ENCODE measurements around the gene AMER2.
"Not testable (repeated sequence)": the region's sequence is repeated elsewhere in the genome, so short reads cannot be mapped to it uniquely, and the experiment has no call there.

AMER2 gene

GRCh38 chr13:25181597-25181996 is 9.5 kb upstream of the AMER2 start:
- no peak for DNase-seq (ENCODE audit: low read depth in 2 of 3, low spot score in 1 of 3)

- no peak for DNase-seq (ENCODE audit: low read depth in 2 of 3, low spot score in 1 of 3)
Measured at GRCh38 chr13:25180775-25181537, 8.9 kb upstream of the AMER2 start.

- no peak for DNase-seq (ENCODE audit: low read depth in 2 of 3, low spot score in 1 of 3)
Measured at GRCh38 chr13:25179832-25180774, 8.0 kb upstream of the AMER2 start.

- no peak for DNase-seq (ENCODE audit: low read depth in 2 of 3, low spot score in 1 of 3)
Measured at GRCh38 chr13:25179011-25179410, 6.9 kb upstream of the AMER2 start.

- DNase-seq (ENCODE audit: low read depth in 2 of 3, low spot score in 1 of 3) = no peak
Measured at GRCh38 chr13:25178070-25178469, 6.0 kb upstream of the AMER2 start.

GRCh38 chr13:25177636-25178035 is 5.5 kb upstream of the AMER2 start:
- no peak for DNase-seq (ENCODE audit: low read depth in 2 of 3, low spot score in 1 of 3)

GRCh38 chr13:25177012-25177411 is 4.9 kb upstream of the AMER2 start:
- no peak for DNase-seq (ENCODE audit: low read depth in 2 of 3, low spot score in 1 of 3)

GRCh38 chr13:25175431-25175830 is 3.3 kb upstream of the AMER2 start:
- DNase-seq (ENCODE audit: low read depth in 2 of 3, low spot score in 1 of 3) = no peak

- no peak for DNase-seq (ENCODE audit: low read depth in 2 of 3, low spot score in 1 of 3)
Measured at GRCh38 chr13:25175026-25175425, 2.9 kb upstream of the AMER2 start.

- DNase-seq (ENCODE audit: low read depth in 2 of 3, low spot score in 1 of 3) = no peak
Measured at GRCh38 chr13:25174304-25174703, 2.2 kb upstream of the AMER2 start.

GRCh38 chr13:25172303-25172630 is 179 bp upstream of the AMER2 start:
- DNase-seq (ENCODE audit: low read depth in 2 of 3, low spot score in 1 of 3) = no peak

- no peak for DNase-seq (ENCODE audit: low read depth in 2 of 3, low spot score in 1 of 3)
Measured at GRCh38 chr13:25171170-25171516, 945 bp downstream of the AMER2 start.

GRCh38 chr13:25170554-25171111 is 1.5 kb downstream of the AMER2 start:
- DNase-seq (ENCODE audit: low read depth in 2 of 3, low spot score in 1 of 3) = no peak

- DNase-seq (ENCODE audit: low read depth in 2 of 3, low spot score in 1 of 3) = no peak
Measured at GRCh38 chr13:25169951-25170553, 2.0 kb downstream of the AMER2 start.

GRCh38 chr13:25169356-25169755 is 2.7 kb downstream of the AMER2 start:
- no peak for DNase-seq (ENCODE audit: low read depth in 2 of 3, low spot score in 1 of 3)

- no peak for DNase-seq (ENCODE audit: low read depth in 2 of 3, low spot score in 1 of 3)
Measured at GRCh38 chr13:25168790-25169189, 3.3 kb downstream of the AMER2 start.

- DNase-seq (ENCODE audit: low read depth in 2 of 3, low spot score in 1 of 3) = no peak
Measured at GRCh38 chr13:25167382-25168174, 4.5 kb downstream of the AMER2 start.

- DNase-seq (ENCODE audit: low read depth in 2 of 3, low spot score in 1 of 3) = no peak
Measured at GRCh38 chr13:25166306-25166705, 5.8 kb downstream of the AMER2 start.

GRCh38 chr13:25165663-25166062 is 6.4 kb downstream of the AMER2 start:
- DNase-seq (ENCODE audit: low read depth in 2 of 3, low spot score in 1 of 3) = no peak

GRCh38 chr13:25165163-25165562 is 6.9 kb downstream of the AMER2 start:
- not testable (repeated sequence) for DNase-seq (ENCODE audit: low read depth in 2 of 3, low spot score in 1 of 3)

- no peak for DNase-seq (ENCODE audit: low read depth in 2 of 3, low spot score in 1 of 3)
Measured at GRCh38 chr13:25157681-25158080, 14.4 kb downstream of the AMER2 start.

Data from stimulated activated CD4-positive, alpha-beta T cell treated with anti-CD3 and anti-CD28 coated beads, Interleukin-12 subunit alpha, Interleukin-12 subunit beta, amount 100 ng/mL, for 48 hours (primary cell).